HCT116 (cell line): ENCODE data around the gene PRKN.

Experiments used
- CTCF ChIP-seq, 3 experiments: fragments of 200-600 bp in 1 of 3; sonication (generic) in 1 of 3; IDR thresholded peaks in 2 of 3; conservative IDR thresholded peaks in 1 of 3; 2 replicates each; pipeline ENCODE4 v1.5.1; 2012 to 2017; ENCODE audit warnings: low read depth in 2 of 3, low read length in 2 of 3, antibody characterized with exemption in 1 of 3, borderline replicate concordance in 1 of 3, control low read depth in 1 of 3, mild to moderate bottlenecking in 1 of 3, mixed read lengths in 1 of 3, mixed run types in 1 of 3, moderate library complexity in 1 of 3; ENCODE audit not compliant: insufficient read depth in 1 of 3
- EZH2 ChIP-seq: fragments of 200-600 bp; sonication (generic); IDR thresholded peaks from 2 replicates; pipeline ENCODE4 v1.6.1; 2017; ENCODE audit warnings: antibody characterized with exemption, mixed run types

GRCh38 chr6:161299726-161300125 lies 1427.8 kb downstream of the PRKN start:
- TF ChIP-seq CTCF (IDR thresholded peaks at IDR 0.05 in 2 of 3, conservative IDR thresholded peaks at IDR 0.05 in 1 of 3; ENCODE audit: borderline replicate concordance in 1 of 3, insufficient read depth in 1 of 3, low read depth in 2 of 3, low read length in 2 of 3) (no peak), EZH2 (no peak)
